ENCODE data around the gene HYCC2.
"Not testable (repeated sequence)": the region's sequence is repeated elsewhere in the genome, so short reads cannot be mapped to it uniquely, and the experiment has no call there.

The HYCC2 gene

GRCh38 chr2:201071479-201072200 is at the start of gene HYCC2, which contains the start of gene NDUFB3:
Gene HYCC2, minus strand, starts transcription at chr2:201071671. Its CDS starts 47,662 bp downstream, at chr2:201024009.
Gene NDUFB3, plus strand, starts transcription at chr2:201072001. Its CDS starts 6,882 bp downstream, at chr2:201078883.
- DNase-seq (ENCODE audit: low read depth in 2 of 2) = peak; percentile 80 to 82

DNA sequence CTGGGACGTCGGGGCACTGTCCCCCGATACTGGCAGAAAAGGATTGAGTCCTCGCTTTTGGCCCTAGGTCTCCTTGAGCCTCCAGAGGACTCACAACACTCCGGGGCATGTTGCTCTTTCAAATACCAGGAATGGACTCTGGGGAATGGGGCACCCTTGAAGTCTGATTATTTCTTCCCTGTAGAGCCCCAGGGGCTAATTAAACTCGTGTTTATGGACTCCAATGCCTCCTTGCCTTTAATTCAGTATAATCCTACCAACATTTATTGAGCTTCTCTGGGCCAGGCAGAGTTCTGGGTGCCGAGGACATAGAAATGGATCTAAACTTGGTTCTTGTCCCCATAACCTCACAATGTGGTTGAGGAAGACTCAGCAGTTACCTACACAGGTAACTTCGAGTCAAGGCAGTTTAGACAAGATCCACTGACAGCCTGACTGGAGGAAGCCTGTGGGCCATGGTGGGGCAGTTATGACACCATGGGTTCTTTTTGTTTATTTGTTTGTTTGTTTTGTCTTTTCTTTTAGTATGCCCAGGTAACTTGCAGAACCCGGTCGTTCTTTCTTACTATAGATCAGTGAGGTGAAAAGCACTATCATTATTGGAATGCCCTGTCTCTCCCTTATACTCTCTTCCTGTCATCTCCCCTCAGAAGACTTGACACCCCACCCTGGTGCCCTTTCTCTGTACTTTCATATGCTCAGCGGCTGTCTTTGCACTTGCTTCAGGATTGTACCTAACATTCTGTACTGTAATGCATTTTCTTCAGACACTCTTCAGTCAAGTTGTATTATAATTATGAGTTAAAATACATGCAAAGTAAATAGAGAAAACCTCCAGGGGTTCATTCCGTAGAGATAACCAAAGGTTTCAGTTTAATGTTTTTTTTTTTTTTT is 47.7 kb upstream of the HYCC2 start:
- DNase-seq (ENCODE audit: low read depth in 2 of 2) = no peak

DNA sequence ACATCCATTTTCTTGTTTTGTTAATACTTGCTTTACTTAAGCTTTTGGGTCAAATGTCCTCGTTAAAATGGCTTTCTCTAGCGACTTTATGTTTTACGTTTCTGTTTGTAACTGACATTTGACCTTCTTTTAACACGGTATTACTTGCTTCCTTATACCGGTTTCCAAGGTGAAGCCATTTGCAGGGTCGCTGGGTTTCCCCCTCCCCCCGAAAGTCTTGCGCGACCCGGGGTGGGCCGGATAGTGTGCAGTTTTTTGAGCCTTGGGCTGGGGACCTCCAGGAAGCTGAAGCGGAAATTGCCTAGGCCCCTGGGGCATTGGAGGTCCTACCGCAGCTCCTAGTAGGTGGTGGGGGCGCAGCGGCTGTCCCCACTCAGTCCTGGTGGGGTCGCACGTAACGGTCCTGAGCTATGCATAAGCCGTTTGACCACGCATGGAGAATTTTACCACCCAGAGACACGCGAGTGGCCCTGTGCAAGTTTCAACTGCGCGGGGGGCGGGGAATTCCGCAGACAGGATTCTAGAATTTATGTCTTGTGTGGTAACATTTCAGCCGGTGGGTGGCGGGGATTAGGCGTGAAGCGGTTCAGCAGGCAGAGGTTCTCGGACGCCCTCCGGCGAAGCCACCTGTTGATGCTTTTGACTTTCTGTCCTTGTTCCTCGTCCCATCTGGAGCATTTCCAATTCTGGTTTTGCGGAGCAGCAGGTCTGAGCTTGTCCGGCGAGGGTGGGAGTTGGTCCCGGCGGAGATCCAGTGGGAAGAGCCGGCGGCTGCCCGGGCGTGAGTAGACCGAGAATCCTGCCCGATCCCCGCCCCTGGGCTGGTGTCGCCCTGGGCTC is 46.9 kb upstream of the HYCC2 start:
- peak; percentile 79 to 85 for DNase-seq (ENCODE audit: low read depth in 2 of 2)

DNA sequence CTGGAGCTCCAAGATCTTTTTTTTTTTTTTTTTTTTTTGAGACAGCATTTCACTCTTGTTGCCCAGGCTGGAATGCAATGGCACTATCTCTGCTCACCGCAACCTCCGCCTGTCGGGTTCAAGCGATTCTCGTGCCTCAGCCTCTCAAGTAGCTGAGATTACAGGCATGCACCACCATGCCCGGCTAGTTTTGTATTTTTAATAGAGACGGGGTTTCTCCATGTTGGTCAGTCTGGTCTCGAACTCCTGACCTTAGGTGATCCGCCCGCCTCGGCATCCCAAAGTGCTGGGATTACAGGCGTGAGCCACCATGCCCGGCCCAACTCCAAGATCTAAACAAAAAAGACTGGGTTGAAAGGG is 46.2 kb upstream of the HYCC2 start:
- DNase-seq (ENCODE audit: low read depth in 2 of 2) = not testable (repeated sequence)

- no peak for DNase-seq (ENCODE audit: low read depth in 2 of 2)
Measured at GRCh38 chr2:201116959-201117734, 45.7 kb upstream of the HYCC2 start.

DNA sequence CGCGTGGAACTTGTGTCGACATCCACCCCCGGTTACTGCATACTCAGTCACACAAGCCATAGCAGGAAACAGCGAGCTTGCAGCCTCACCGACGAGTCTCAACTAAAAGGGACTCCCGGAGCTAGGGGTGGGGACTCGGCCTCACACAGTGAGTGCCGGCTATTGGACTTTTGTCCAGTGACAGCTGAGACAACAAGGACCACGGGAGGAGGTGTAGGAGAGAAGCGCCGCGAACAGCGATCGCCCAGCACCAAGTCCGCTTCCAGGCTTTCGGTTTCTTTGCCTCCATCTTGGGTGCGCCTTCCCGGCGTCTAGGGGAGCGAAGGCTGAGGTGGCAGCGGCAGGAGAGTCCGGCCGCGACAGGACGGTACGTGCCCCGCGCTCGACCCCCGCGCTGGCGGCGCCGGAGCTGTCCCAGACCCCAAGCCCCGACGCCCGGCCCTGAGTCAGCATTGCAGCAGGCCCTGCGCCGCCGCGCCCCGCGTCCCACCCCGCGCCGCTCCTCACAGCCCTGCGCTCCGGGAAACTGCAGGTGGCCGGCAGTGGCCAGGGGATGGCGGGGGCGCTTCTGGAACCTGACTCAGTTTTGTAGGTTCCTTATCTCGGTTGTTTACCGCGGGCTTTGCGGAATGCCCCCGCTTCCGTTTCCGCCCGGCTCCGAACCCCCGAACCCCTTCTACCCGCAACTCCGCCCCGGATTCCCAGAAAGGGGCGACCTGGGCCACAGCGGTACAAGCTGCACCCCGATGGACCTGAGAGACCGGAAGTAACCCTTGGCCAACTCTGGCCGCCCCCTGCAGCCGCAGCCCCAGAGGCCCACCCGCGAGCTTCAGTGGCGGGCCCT is 44.9 kb upstream of the HYCC2 start, which contains the start of gene CFLAR:
Gene CFLAR (plus strand): TSS at position 50 of the 844 bp plus-strand sequence. CDS start 13,702 bp downstream, outside the sequence.
- peak in 1 of 2 donors; percentile 71 for DNase-seq (ENCODE audit: low read depth in 2 of 2)

DNA sequence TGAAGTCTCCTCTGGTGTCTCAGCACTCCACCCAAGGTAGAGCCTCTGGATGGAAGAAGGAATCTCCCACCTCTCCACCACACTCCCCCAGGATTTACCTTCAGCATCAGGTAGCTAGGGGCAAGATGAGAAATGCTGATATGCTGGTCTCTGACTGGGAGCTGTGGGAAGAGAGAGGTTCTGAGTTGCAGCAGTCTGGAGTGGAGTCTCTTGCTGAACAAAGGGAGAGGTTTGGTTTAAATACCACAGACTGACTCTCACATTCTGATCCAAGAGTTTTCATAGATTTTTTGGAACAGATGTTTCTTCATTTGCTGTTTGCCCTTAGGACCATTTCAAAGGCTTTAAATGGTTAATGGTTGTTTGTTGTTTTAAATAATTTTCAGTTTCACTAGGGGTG is 43.4 kb upstream of the HYCC2 start:
- DNase-seq (ENCODE audit: low read depth in 2 of 2) = no peak

- DNase-seq (ENCODE audit: low read depth in 2 of 2) = no peak
Measured at GRCh38 chr2:201114350-201114749, 42.9 kb upstream of the HYCC2 start.

GRCh38 chr2:201111096-201111495 is 39.6 kb upstream of the HYCC2 start:
- no peak for DNase-seq (ENCODE audit: low read depth in 2 of 2)

- no peak for DNase-seq (ENCODE audit: low read depth in 2 of 2)
Measured at GRCh38 chr2:201110615-201111014, 39.1 kb upstream of the HYCC2 start.

- DNase-seq (ENCODE audit: low read depth in 2 of 2) = no peak
Measured at GRCh38 chr2:201109186-201109585, 37.7 kb upstream of the HYCC2 start.

DNA sequence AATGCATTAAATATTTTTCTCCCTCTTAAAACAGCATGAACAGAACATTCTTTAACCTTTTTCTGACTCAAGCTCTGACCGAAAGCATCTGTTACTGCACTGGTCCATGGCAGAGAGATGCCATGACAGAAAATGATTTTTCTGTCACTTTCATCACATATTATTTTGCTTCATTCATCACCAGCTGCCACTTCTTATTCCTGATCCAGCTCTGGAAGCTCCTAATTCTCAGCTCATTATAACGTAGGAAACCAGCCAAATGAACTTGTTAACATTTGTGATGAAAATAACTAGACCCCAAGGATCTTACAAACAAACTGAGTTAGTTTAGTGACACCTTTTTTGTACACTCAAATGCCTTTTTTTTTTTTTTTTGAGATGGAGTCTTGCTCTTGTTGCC is 36.9 kb upstream of the HYCC2 start:
- DNase-seq (ENCODE audit: low read depth in 2 of 2) = no peak

- DNase-seq (ENCODE audit: low read depth in 2 of 2) = no peak
Measured at GRCh38 chr2:201107624-201108023, 36.2 kb upstream of the HYCC2 start.

DNA sequence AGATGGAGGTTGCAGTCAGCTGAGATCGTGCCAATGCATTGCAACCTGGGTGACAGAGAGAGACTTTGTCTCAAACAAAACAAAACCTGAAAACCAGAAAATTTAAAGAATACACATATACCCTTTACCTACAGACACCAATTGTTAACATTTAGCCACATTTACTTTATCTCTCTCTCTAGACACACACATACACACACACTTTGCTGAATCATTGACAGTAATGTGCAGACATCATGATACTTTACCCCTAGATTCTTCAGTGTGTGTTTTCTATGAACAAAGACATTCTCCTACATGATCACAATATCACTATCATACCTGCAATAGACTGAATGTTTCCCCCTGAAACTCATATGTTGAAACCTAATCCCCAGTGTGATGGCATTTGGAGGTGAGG is 34.3 kb upstream of the HYCC2 start:
- DNase-seq (ENCODE audit: low read depth in 2 of 2) = no peak

DNA sequence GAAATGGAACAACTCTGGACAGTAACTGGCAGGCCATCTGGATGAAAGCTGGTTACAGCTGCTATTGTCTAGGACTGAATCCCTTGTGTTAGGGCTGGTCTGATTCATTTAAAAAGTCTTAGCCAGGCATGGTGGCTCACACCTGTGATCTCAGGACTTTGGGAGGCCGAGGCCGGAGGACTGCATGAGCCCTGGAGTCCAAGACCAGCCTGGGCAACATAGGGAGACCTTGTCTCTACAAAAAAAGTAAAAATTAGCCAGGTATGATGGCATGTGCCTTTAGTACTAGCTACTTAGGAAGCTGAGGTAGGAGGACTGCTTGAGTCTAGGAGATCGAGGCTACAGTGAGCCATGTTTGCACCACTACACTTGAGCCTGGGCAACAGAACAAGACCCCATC is 29.0 kb upstream of the HYCC2 start:
- DNase-seq (ENCODE audit: low read depth in 2 of 2) = no peak

DNA sequence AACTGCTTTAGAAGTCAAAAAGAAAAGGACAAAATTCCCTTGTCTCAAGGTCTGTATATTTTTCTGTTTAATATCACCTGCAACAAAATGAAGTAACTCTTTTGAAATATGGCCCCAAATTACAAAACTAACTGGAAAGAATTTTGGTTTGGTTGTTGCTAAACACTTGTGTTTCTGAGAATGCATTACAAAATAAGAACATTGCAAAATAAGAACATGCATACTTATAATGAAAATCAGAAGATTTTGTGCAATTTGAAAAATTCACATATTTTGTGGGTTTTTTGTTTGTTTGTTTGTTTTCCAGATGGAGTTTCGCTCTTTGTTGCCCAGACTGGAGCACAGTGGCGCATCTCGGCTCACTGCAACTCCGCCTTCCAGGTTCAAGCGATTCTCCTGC is 22.1 kb upstream of the HYCC2 start:
- DNase-seq (ENCODE audit: low read depth in 2 of 2) = no peak

DNA sequence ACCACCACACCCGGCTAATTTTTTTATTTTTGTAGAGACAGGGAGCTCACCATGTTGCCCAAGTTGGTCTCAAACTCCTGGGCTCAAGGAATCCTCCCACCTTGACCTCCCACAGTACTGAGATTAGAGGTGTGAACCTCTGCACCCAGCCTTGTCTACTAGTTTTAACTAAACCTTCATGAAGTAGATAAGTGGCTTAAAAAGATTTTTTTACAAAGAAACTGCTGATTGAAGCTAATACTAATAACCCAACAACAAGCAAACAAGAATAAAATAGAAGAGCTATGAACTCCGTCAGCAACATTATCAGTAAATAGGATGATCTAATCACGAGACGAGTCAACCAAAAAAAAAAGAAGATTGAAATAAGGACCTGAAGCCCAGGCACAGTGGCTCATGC is 19.1 kb upstream of the HYCC2 start:
- no peak for DNase-seq (ENCODE audit: low read depth in 2 of 2)

GRCh38 chr2:201084863-201085262 is 13.4 kb upstream of the HYCC2 start:
- no peak for DNase-seq (ENCODE audit: low read depth in 2 of 2)

DNA sequence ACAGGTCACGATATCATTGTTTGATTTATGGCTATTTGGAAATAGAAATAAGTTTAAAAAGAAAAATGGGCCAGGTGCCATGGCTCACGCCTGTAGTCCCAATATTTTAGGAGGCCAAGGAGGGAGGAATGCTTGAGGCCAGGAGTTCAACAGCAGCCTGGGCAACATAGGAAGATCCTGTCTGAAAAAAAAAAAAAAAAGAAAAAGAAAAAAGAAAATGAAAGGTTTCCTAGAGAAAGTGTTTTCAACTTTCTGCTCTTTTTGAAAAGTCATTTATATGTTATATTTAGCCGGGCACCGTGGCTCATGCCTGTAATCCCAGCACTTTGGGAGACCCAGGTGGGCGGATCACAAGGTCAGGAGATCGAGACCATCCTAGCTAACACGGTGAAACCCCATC is 3.5 kb upstream of the HYCC2 start:
- DNase-seq (ENCODE audit: low read depth in 2 of 2) = no peak

GRCh38 chr2:201073071-201073470 is 1.6 kb upstream of the HYCC2 start:
- no peak for DNase-seq (ENCODE audit: low read depth in 2 of 2)

Data from activated CD4-positive, alpha-beta T cell treated with anti-CD3 and anti-CD28 coated beads for 24 hours (primary cell).